HG03135 (cell line): ENCODE results near the gene UGT1A7.

Source experiments
- ATAC-seq: cut with Tn5 transposase; IDR thresholded peaks from one replicate; pipeline ENCODE4 v1.9.1; 2021; ENCODE audit warnings: mild to moderate bottlenecking, moderate library complexity; ENCODE audit not compliant: unreplicated experiment

Gene UGT1A7

DNA sequence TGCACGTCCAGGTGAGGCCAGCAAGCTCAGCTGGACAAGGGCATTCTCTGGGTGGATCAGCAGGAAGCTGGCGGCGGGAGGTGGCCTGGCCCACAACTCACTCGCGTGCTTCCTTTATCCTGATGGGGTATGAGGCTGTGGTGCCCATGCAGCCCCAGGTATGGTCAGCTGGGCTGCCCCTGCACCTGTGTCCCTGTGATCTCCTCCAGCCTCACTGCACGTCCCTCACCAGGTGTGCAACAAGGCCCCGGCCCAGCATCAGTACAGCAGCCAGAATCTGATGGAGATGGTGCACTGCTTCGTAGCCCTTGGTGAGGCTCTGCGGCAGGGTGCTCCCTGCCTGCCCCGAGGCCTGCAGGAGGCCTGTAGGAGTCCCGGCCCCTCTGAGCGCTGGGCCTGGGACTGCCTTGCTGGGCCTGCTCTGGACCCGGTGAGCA lies 114.1 kb downstream of the UGT1A7 start:
- no peak for ATAC-seq

- ATAC-seq = no peak
These were observed 114.6 kb downstream of the UGT1A7 start for GRCh38 chr2:233796254-233796653.

- no peak for ATAC-seq
These were observed 116.8 kb downstream of the UGT1A7 start for GRCh38 chr2:233798335-233799086.

GRCh38 chr2:233799087-233799665 lies 117.5 kb downstream of the UGT1A7 start:
- no peak for ATAC-seq

DNA sequence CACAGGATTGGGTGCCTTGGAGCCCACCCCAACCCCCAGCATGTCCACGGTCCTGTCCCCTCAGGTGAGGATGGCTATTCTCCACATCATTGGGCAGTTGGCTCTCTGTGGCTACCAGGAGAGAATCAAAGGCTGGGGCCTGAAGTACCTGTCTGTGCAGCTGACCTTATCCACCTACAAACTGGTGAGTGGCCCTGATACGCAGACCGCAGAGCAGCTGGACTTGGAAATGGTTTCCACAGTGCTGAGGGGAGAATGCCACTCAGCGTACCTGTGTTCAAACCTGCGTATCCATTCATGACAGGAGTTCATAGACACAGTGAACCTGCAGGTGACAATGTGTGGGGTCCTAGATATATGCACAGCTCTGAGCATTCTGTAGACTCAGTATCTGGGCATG lies 118.0 kb downstream of the UGT1A7 start:
- ATAC-seq = no peak

- ATAC-seq = no peak
These were observed 118.5 kb downstream of the UGT1A7 start for GRCh38 chr2:233800208-233800607.

- no peak for ATAC-seq
These were observed 119.8 kb downstream of the UGT1A7 start for GRCh38 chr2:233801357-233802131.

- ATAC-seq = no peak
These were observed 120.6 kb downstream of the UGT1A7 start for GRCh38 chr2:233802132-233802815.

DNA sequence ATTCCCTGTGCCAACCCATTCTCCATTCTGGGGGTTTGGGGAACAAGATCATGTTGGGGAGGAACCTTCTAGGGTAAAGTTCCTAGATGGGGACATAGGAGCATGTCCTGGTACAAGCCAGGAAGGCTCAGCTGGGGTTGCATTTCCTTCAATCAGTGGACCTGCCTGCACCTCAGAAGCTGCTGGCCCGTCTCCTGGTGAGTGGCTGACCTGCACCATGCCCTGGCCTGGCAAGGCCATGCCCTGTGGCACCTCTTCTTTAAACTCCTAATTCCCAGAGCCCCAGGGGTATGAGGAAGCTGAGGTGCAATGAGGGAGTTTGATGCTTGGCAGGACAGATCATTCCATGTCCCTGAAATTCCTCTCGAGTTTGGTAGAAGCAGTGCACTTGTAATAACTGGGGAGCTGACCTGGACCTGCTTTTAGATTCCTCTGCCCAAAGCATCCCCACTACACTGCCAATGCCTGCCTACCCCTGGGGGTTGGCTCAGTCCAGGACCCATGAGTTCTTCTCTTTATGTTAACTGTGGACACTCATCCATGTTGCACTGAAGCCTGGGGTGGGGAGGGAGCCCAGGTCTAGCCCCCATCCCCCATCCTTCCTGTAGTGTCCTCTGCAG lies 121.7 kb downstream of the UGT1A7 start:
- ATAC-seq = no peak

- ATAC-seq = no peak
These were observed 122.3 kb downstream of the UGT1A7 start for GRCh38 chr2:233803994-233804393.

GRCh38 chr2:233807215-233807865 lies 125.6 kb downstream of the UGT1A7 start:
- no peak for ATAC-seq

DNA sequence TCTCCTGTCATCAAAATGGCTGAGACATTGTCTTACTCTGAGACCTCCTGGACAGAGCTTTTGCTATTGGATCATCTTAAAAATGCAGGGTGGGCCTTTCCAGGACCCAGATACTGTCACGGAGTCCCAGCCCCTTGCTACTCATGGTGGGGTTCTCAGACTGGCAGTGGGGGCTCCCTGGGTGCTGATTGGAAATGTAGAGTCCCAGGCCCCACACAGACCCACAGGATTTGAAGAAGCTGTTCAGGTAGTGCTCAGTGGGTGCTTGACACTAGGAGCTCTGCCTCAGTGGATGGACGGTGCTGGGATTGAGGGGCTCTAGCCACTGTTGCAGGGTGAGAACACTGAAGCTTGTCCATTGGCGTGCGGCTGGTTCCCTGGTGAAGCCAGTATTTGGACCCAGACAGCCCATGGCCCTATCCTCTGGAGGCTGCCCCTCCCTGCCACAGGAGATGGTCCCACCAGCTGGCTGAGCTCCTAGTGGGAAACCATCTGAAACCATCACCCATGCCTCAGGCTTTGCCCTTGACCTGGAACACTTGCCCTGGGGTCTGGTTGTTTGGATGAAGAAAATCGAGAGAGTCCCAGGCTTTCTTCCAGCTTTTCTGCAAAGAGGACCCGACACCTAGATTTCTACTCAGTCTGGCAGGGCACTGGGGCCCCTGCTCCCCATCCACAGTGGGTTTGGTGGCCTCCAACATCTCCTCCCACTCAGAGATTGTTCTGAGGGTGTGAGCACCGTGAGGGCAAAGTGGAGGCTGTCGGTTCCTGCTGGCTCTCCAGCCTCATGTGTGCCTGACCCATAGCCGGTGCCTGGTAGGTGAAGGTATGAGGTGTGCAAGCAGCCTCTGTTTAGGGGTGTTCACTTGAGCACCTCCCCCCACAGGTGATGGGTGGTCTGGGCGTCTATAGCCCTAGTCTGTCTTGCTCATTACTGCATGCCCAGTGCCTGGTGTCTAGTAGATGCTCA lies 126.5 kb downstream of the UGT1A7 start:
- ATAC-seq = no peak

- ATAC-seq = no peak
These were observed 128.7 kb downstream of the UGT1A7 start for GRCh38 chr2:233810385-233810784.

- ATAC-seq = no peak
These were observed 129.4 kb downstream of the UGT1A7 start for GRCh38 chr2:233811087-233811486.

GRCh38 chr2:233811732-233812131 lies 130.0 kb downstream of the UGT1A7 start:
- no peak for ATAC-seq

DNA sequence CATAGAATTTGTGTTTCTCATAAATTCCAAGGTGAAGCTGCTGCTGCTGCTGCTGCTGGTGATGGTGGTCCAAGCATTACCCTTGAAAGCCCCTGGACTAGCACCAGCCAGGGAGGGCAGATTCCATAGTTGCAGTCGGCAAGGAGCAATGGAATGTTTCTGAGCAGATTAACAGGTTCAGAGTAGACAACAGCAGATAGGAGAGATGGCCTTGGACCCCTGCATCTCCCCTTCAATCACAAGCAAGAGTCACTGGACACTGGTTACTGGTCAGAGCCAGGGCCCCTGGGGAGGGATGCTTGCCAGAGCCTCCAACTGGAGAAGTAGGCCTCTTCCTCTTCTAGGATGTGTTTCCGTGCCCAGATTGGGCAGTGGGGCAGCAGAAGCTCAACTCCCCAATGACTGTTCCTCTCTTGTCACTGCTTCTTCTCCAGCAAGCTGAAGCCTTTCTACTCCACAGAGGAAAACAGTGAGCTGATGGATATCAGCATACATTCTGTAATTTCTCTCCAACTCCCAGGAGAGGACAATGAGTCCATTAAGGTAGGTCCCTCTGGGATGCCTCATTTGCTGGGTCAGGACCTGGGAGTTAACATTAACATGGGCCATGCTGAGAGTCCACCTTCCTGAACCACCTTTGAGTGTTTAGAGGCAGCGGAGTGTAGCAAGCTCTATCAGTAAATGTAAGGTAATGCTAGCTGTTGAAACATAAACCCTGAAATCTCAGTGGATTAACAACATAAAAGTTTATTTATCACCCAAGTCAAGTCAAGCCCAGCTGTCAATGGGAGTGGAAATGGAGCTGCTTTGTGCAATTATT lies 131.7 kb downstream of the UGT1A7 start:
- ATAC-seq = no peak

- no peak for ATAC-seq
These were observed 132.5 kb downstream of the UGT1A7 start for GRCh38 chr2:233814056-233814835.

- ATAC-seq = no peak
These were observed 134.2 kb downstream of the UGT1A7 start for GRCh38 chr2:233815861-233816260.
